Measurements from ENCODE around the gene LDLRAD4. TPM values are rescaled to one million over a fixed set of nuclear protein-coding genes. Genes with fewer than 3 reads are reported as not detected.

Gene LDLRAD4
- total RNA-seq, 1 donor from 2014 or later: 18.4 TPM

DNA sequence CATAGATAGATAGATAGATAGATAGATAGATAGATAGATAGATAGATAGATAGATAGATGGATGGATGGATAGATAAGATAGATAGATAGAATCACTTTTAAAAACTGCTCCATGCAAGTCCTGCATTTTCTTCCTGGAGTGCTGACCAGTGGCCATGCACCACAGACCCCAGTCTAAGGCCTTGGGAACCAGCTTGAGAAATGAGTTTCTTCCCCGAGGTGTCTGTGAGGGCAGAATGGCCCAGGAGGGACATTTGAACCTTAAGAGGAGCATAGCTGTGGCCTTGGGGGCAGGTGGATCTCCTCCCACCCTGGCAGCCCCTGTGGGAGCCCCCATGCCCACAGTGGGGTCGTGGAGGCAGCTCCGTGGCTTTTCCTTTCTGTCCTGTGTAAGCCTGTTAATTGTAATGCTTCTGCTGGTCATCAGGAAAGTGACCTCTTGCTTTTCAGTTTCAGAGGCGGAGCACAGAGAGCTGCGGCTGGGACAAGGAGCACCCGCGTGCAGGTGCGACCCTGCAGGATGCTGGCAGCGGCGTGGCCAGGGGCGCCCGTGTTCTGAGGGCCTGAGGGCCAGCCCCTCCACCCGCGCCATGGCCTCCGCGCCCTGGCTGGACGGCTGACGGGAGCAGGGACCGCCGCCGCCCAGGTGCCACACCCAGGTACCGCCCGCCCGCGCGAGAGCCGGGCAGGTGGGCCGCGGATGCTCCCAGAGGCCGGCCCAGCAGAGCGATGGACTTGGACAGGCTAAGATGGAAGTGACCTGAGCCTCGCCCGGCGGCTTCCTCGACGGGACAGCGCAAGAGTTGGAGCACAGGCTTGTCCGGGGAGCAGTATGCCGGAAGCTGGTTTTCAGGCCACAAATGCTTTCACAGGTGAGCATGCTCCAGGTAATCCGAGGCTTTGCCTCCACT is 168.6 kb downstream of the LDLRAD4 start:
- DNase-seq: no peak
- ATAC-seq: no peak

DNA sequence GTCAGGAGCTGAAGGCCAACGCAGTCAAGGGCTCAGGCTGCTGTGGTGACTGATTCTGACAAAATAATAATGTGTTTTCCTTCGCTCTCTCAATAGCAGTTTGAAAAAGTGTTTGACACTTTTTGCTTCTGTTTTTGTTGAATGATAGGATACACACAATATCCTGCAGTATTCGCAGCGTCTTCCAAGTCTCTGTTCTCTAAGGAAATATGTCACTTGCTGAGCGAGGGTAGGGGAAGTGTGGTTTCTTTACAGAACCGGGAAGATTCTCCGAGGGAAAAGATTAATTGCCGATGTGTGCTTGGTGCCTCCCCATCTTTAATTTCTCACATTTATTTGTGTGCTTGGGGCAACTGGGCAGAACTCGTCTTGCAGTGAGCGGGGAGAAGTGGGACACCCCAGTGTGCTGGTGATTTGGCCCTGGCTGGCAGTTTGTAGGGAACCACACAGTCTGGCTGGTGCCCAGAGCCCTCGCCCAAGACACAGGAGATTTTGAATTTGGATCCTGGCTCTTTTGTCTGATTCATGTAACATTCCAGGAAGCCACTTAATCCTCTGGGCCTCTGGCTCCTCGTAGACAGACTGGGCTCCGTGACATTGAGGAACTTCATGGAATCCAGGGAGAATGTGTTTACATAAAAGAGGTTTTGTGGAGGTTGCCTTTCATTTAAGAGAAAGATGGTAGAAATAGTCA is 169.4 kb downstream of the LDLRAD4 start:
- no peak for ATAC-seq
- Histone ChIP-seq H3K27ac (no peak overlapping the region), H3K9me3 (no peaks in the 10 kb centered on the region), H3K36me3 (no peaks in the 10 kb centered on the region), H3K27me3 (no peaks in the 10 kb centered on the region), H3K4me1 (peaks cover 2% of the 10 kb centered on the region), H3K4me3 (no peak overlapping the region)
- intact Hi-C loops (cut with DNase I): no loop called here
- TF ChIP-seq, protein P1, sequence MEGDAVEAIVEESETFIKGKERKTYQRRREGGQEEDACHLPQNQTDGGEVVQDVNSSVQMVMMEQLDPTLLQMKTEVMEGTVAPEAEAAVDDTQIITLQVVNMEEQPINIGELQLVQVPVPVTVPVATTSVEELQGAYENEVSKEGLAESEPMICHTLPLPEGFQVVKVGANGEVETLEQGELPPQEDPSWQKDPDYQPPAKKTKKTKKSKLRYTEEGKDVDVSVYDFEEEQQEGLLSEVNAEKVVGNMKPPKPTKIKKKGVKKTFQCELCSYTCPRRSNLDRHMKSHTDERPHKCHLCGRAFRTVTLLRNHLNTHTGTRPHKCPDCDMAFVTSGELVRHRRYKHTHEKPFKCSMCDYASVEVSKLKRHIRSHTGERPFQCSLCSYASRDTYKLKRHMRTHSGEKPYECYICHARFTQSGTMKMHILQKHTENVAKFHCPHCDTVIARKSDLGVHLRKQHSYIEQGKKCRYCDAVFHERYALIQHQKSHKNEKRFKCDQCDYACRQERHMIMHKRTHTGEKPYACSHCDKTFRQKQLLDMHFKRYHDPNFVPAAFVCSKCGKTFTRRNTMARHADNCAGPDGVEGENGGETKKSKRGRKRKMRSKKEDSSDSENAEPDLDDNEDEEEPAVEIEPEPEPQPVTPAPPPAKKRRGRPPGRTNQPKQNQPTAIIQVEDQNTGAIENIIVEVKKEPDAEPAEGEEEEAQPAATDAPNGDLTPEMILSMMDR (IDR thresholded peaks at IDR 0.05): no peak
- no peak for DNase-seq

More for the DNA sequence above, 168.6 kb downstream of the LDLRAD4 start:
- Histone ChIP-seq H3K36me3 (no peaks in the 10 kb centered on the region), H3K27me3 (no peaks in the 10 kb centered on the region), H3K27ac (no peak overlapping the region), H3K9me3 (no peaks in the 10 kb centered on the region), H3K4me1 (peaks cover 7% of the 10 kb centered on the region), H3K4me3 (no peak overlapping the region)
- TF ChIP-seq, protein P1 (IDR thresholded peaks at IDR 0.05): no peak
- intact Hi-C loops (cut with DNase I): no loop called here

DNA sequence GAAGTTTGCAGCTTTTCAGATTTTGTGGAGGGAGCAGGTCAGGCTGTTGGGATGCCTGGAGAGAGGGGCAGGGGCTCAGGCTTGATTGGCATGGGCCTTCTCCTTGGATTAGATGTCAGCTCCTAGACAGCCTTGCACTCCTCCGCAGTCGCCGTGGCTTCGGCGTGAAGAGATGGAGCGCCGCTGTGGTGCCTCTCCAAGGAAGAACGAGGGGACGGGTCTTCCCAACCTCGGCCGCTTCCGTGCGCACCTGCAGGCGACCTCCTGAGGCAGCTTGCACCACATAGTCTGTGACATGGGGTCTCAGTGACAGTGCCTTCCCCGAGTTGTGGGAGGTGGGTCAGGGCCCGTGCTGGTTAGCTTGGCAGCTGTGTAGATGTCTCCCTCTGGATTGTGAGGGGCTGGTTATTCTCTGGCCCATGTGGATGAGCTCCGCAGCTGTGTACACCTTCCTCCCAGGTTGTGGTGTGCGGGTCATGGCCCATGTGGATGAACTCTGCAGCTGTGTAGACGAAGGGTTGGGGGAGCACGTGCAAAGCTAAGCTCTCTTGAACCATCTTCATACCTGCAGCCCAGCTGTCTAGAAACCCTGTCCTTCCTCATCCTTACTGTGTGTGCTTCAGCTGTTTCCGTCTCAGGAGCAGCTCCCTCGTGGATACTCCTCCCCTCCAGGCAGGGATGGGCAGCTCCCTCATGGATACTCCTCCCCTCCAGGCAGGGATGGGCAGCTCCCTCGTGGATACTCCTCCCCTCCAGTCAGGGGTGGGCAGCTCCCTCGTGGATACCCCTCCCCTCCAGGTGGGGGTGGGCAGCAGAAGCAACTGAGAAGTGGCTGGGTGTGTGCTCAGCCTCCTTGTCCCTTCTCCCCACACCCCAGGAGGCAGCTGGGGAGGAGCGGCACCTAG is 170.3 kb downstream of the LDLRAD4 start:
- H3K27me3 ChIP-seq: no peaks in the 10 kb centered on the region
- H3K4me3 ChIP-seq: no peak overlapping the region
- no peaks in the 10 kb centered on the region for H3K36me3 ChIP-seq
- H3K27ac ChIP-seq: no peak overlapping the region
- H3K4me1 ChIP-seq: no peaks in the 10 kb centered on the region
- intact Hi-C loops (cut with DNase I): no loop called here
- H3K9me3 ChIP-seq: no peaks in the 10 kb centered on the region
- ATAC-seq (no peak), DNase-seq (no peak)
- TF ChIP-seq, protein P1 (IDR thresholded peaks at IDR 0.05): no peak

DNA sequence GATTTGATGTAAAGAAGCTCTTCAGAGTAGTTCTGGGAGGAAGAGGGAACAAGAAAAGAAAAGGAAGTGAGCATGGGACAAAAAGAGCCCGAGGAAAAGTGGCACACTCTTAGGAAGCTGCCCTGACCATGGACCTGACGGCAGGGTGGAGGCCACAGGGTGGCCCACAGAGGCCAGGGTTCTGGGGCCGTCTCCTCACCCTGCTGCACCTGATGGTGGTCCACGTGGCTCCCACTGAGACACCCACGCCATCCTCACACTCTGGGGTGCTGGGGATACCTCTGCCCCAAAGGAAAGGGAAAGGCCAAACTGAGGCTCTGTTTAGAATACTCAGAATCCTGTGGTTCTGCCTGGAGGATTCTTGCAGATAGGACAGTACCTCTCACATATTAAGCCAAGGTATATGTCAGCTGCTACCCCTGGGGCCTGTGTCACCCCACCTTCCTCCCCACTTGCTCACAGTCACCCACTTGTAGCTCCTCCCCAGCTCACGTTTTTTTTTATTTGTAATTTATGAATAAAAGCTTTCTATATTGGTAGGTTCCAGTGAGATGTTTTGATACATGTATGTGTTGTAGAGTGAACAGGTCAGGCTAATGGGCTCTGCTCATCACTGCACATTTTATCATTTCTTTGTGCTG is 171.1 kb downstream of the LDLRAD4 start:
- TF ChIP-seq, protein P1 (IDR thresholded peaks at IDR 0.05): no peak
- Histone ChIP-seq H3K36me3 (no peaks in the 10 kb centered on the region), H3K27me3 (no peaks in the 10 kb centered on the region), H3K4me1 (no peaks in the 10 kb centered on the region), H3K9me3 (no peaks in the 10 kb centered on the region), H3K27ac (no peak overlapping the region), H3K4me3 (no peak overlapping the region)
- intact Hi-C loops (cut with DNase I): no loop called here
- DNase-seq: no peak
- ATAC-seq: no peak

DNA sequence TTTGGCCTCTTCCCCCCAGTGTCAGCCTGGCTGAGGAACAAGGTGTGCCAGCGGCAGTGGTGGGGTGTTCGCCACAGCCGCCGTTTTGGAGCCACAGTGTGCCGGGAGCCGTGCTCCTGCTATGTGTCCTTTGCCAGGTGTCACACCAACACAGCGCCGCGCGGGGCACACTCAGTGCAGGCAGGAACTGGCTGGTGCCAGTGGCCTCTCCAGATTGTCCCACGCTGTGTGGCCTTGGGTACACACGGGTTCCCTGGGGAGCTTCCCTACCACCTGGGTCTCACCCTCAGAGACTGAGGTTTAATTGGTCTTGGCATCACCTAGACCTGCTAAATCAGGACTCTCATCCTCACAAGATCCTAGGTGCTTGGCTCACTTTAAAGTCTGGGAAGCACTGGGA is 171.6 kb downstream of the LDLRAD4 start:
- TF ChIP-seq, protein P1 (IDR thresholded peaks at IDR 0.05): no peak
- no peak overlapping the region for H3K4me3 ChIP-seq
- H3K27ac ChIP-seq: no peak overlapping the region
- H3K9me3 ChIP-seq: no peaks in the 10 kb centered on the region
- H3K27me3 ChIP-seq: no peaks in the 10 kb centered on the region
- no peaks in the 10 kb centered on the region for H3K36me3 ChIP-seq
- H3K4me1 ChIP-seq: no peaks in the 10 kb centered on the region
- ATAC-seq (no peak), DNase-seq (no peak)
- intact Hi-C loops (cut with DNase I): no loop called here

Data from upper lobe of right lung (tissue), 1 donor.